ENCODE results near the gene HLX.
A peak's percentile ranks its signal among the peaks of the same experiment; 100 is the strongest.

The HLX gene

DNA sequence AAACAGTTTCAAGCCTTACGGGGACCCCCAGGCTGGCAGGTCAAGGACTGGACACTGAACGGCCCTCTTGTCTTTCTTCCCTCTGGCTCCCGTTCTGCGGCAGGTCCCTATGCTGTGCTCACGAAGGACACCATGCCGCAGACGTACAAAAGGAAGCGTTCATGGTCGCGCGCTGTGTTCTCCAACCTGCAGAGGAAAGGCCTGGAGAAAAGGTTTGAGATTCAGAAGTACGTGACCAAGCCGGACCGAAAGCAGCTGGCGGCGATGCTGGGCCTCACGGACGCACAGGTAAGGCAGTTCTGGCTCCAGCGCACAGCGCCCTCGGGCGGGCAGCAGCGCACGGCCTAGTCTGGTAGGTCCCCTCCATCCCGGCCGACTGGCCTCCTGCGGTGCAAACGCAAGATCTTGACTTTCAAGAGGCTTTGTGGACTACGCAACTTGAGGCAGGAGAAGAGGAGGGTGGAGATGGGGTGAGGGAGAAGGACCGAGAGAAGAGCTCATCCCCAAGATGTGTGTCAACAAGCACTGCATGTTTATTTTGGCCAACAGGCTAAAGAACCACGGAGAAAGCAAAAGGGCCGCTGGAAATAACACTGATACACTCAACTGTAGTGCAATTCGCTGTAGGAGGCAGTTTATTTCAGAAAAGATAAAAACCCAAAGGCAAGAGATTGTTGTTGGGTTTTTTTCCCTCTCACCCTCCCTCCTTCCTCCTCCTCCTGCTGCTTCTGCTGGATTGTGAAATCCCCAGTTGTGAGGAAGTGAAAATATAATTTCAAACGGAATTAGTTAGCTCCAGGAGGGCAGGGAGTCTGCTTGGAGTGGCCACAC lies 3.0 kb downstream of the HLX start:
- H3K4me3 ChIP-seq (ENCODE audit: low read depth, low read length) = no peak overlapping the region

- peak overlapping the region; percentile 30 for H3K4me3 ChIP-seq (ENCODE audit: low read depth, low read length)
Measured at GRCh38 chr1:220884109-220884980, 5.1 kb downstream of the HLX start.

DNA sequence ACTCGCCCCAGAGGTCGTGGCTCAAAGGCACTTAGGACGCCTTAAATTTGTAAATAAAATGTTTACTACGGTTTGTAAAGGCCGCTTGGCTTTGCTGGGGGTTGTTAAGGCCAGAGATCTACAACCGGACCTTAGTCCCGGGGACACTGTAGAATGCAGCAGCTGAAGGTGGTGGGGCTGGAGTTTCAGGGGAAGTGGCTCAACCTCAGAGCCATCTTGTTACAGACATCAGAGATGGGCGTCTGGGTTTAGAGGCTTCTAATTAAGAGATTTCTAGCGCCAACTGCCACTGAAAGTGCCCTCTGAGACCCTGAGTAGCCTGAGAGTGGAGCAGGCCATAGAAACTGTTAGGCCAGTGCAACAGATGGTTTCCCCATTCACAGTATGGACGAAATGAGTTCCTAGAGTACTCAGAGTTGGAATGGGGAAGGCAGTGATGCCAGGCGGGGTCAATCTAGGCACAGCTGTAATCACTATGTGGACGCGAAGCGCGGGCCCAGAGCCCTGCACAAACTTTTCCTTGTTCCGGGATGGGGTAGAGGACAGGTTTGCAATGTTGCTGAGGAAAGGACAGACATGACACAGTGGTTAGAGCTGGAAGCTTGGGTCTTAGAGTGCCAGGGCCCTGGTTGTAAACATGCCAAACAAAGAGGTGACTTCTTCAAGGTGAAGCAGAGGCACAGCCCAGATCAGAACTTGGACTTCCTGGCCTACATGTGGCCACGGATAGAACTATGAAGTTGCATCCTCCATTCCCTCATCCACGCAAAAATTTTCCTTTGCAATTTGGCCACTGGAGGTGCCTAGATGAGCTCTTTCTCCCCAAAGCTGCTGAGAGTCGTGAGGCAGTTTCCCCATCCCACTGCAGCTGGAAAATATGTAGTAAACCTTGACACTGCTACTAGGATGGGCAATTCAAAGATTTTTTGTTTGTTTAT lies 6.0 kb downstream of the HLX start:
- H3K4me3 ChIP-seq (ENCODE audit: low read depth, low read length) = no peak overlapping the region

DNA sequence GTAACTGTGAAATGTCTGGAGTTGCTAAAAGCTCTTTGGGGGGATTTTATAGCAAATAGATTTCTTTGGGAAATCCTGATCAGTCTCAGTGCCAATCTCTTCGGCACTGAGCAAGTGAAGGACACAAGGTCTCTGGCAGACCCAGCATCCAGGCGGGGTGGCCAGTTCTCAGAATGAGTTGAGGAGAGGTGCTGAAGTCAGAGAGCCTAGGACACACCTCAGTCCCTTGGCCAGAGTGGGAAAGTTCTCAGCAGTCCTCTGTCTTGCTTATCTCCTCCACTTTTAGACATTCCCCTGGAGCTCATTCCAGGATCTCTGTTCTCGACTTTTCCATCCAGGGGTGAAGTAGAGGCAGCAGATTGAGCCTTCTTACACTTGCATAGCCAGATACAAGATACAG lies 6.7 kb downstream of the HLX start:
- H3K4me3 ChIP-seq (ENCODE audit: low read depth, low read length) = no peak overlapping the region

DNA sequence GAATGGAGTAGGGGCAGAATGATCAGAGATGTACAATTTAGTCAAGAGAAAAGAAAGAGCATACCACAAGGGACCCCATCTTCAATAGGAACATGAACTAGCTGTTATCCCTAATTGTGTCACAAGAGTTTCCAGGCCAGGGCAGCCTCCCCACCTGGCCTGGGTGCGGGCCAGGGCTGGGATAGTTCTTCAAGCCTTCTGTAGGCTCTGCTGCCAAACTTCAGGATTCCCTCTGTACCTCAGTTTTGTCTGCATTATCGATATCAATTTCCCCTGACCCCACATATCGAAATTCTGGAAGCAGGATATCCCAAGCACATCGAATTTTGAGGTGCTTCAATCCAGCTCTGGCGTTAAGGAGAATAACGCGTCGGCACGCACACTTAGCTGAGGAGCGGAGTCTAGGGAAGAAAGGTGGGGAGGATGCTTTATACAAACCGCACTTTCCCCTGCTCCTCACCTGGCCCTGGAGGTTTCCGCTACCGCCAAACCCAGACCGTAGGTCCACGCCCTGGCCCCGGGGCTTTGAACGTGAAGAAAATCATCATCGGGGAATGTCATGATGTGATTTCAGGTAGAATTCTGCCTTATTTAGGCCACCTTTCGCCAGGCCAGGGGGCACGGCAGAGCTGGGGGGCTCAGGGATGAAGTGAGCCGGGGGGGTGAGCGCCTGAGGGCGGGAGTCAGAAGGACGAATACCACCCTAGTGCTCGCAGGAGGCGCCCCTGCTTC lies 7.4 kb downstream of the HLX start:
- no peak overlapping the region for H3K4me3 ChIP-seq (ENCODE audit: low read depth, low read length)

DNA sequence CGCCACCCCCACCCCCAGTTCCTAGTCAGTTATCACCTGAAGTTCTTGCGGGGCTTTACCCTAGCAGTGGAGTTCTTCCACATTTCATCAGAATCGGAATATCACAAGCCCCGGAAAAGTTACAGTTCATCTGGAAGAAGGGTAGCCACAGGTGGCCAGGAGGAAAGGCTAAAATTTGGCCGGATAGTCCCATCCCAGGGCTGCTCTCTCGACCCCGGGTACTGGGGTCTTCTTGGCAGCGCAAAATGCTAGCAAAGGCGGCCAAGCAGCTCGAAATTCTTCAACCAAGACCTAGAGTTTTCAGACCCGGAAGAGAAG lies 7.9 kb downstream of the HLX start:
- H3K4me3 ChIP-seq (ENCODE audit: low read depth, low read length) = no peak overlapping the region

DNA sequence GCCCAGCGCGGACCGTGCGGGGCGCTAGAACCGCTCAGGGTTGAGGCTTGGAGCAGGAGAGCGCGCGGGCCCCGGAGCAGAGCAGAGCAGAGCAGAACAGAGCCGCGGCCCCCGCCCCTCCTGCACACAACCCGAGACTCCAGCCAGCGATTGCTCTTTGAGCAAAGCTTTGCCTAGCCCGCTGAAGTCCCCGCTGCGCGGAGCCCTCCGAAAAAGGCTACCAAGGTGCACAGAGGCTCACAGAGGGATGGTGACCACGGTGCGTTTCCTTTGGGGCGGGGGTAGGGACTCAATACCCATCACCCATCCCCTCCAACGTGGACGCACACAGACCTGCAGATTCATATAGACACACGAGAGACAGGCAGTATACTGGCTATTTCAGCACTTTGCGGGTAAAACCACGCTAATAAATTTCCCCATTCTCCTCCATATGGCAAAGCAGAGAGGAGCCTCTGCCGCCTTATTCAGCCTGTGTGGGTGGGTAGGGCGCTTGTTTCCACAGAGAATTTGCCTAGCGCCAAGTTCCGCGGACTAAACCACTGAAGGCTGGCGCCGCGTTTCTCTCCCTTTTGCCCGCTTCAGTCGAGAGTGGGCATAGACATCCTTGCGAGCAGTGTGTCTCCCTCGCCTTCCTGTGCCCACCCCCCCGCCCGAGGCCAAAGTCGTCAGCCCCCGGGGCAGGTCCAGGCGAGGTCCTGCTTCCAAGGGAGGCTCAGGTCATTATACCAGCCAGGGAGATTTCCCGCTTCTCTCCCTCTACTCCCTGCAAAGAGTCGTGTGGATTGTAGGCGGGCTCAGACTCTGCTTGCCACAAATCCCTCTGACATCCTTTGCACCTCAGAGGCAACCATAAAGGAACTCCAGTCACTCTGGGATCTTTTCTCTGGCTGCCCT lies 8.5 kb downstream of the HLX start:
- H3K4me3 ChIP-seq (ENCODE audit: low read depth, low read length) = peak overlapping the region; percentile 18

DNA sequence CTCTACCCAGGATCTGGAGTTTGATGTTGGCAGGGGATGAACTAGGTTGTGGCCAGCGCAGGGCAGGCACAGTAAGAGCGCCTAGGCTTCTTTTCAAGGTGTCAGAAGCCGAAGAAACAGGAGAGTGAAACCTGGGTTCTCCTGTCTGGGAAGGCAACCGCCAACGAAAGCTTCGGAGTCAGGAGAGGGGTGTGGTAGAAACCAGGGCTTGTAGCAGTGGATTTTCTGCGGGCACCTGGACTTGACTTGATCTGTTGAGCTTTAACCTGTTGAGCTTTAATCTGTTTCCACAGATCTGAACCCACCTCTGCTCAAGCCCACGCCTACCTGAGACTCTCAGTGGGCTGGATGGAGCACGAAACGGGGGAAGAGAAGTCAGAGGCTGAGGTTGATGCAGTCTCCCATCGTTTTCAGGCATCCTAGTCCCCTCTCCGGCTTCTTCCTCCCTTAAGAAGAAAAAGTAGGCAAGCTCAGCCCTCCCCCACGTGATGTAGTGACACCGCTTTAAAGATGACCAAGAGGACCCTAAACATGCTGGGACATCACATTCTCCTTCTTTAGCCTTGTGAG lies 9.3 kb downstream of the HLX start:
- no peak overlapping the region for H3K4me3 ChIP-seq (ENCODE audit: low read depth, low read length)

DNA sequence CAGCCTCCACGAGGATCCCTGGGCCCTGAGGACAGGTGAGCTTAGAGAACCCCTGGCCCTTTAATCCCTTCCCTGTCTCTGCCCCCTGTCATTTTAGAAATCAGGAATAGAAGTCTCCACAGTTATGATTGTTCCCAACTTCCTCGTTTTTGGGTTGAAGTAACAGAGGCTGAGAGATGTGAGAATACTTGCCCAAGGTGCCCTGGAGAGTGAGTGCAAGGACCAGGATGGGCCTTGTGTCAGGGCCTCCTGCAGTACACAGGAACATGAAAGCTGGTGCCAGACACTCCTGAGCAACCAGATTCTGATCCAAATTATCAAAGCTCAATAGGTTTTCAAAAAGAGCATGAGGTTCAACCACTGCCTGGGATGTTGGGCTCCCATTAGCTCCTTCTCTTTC lies 10.1 kb downstream of the HLX start:
- no peak overlapping the region for H3K4me3 ChIP-seq (ENCODE audit: low read depth, low read length)

GRCh38 chr1:220889848-220890287 lies 10.6 kb downstream of the HLX start:
- H3K4me3 ChIP-seq (ENCODE audit: low read depth, low read length) = no peak overlapping the region

GRCh38 chr1:220890602-220891001 lies 11.4 kb downstream of the HLX start:
- no peak overlapping the region for H3K4me3 ChIP-seq (ENCODE audit: low read depth, low read length)

DNA sequence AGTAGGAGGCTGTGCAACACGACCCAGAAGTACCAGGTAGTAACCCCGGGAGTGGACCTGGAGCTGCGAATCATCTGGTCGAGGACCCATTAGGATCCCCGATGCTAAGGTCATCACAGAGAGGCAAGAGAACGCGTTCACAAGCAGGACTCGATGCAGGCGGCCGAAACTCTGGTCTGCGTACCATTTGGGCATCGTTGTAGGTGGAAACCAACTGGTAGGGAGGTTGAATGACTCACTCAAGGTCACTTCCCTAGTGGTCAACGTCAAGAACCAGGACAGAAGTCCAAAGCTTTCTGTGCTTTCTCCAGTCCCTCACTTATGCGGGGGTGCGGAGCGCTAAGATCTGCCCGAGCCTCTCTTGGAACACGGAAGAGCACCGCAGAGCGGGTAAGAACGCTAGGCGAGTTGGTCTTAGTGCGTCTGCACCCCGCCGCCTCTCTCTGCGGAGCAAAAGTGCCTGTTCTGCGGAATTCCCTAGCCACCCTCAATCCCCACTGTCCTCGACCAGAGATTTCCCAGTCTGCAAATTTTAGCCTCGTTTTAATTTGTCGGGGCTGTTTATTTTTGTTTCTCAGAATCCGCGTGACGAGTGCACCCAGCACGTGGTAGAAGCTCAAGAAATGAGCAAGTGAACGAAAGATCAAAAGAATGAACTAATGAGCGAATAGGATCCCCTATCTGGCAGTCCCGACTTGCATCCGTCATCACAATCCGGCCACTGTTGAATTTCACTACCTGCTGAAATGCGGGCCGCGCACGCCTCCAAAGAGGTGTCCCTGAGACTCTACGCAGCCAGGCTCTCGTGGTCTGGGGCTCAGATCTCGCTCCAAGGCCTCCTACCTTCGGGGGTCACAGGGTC lies 12.2 kb downstream of the HLX start:
- no peak overlapping the region for H3K4me3 ChIP-seq (ENCODE audit: low read depth, low read length)

DNA sequence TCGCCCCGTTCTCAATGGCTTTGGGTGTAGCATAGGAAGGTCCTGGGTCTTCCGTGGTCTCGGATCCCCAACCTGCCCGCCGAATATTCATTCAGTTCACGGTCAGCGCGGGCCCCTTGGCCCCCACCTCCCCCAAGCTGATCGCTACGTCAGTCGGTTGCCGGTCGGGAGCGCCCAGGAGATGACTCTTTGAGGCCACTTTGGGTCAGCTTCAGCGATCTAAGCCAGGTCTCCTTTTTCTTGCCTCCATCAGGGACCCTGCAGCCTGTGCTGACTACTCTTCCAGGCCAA lies 12.8 kb downstream of the HLX start:
- H3K4me3 ChIP-seq (ENCODE audit: low read depth, low read length) = no peak overlapping the region

- no peak overlapping the region for H3K4me3 ChIP-seq (ENCODE audit: low read depth, low read length)
Measured at GRCh38 chr1:220892997-220893700, 13.9 kb downstream of the HLX start.

DNA sequence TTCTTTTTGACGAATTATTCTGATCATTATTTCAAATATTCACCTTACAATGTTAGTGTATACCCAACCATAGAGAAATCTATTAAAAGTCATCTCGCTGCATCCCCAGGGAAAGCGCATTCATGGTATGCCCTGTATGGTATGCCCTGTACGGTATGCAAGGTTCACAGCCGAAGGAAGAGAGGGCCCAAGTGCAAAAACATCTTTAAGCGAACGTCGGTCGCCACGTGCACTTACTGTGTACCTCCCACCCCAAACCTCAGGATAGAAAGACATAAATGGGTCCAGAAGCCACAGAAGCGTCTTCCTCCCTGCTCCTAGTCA lies 14.4 kb downstream of the HLX start:
- peak overlapping the region; percentile 8 for H3K4me3 ChIP-seq (ENCODE audit: low read depth, low read length)

- H3K4me3 ChIP-seq (ENCODE audit: low read depth, low read length) = peak overlapping the region; percentile 8
Measured at GRCh38 chr1:220894025-220894923, 15.0 kb downstream of the HLX start.

GRCh38 chr1:220894924-220895256 lies 15.6 kb downstream of the HLX start:
- H3K4me3 ChIP-seq (ENCODE audit: low read depth, low read length) = no peak overlapping the region

Measured in iPS-11a (cell line).